GM12878 (cell line): ENCODE measurements around the gene REM1. TPM values are rescaled to one million over a fixed set of nuclear protein-coding genes. Genes with fewer than 3 reads are reported as not detected.

Experiments used
- ATAC-seq: fragments of 200-7000 bp; cut with Tn5 transposase; 3 replicates; pipeline ENCODE4 v1.9.1; 2020; ENCODE audit warnings: mild to moderate bottlenecking, moderate library complexity
- BruUV-seq: library from RNA; stranded (reverse); fragments of 400-500 nt; replicated peaks from 2 replicates; lab custom pipeline; 2021; lab: Mats Ljungman, UMichigan
- CTCF ChIA-PET: fragments of 300-600 bp; sonication (Branson Sonifier 250); formaldehyde crosslinking; extraction: SDS; loops from one replicate; lab custom pipeline; 2021; ENCODE audit warnings: inconsistent platforms; lab: Yijun Ruan, JAX
- POLR2A ChIA-PET: fragments of 350-600 bp; formaldehyde crosslinking; extraction: SDS; loops from one replicate; lab custom pipeline; 2021; ENCODE audit warnings: inconsistent platforms; lab: Charles Lee
- RAD21 ChIA-PET: fragments of 300-600 bp; sonication (Branson Sonifier 250); formaldehyde crosslinking; loops from one replicate; lab custom pipeline; 2023; ENCODE audit warnings: antibody characterized with exemption; ENCODE audit not compliant: unreplicated experiment; lab: Charles Lee
- SMC1A ChIA-PET: fragments of 300-600 bp; sonication (Branson Sonifier 250); formaldehyde crosslinking; loops from one replicate; lab custom pipeline; 2023; ENCODE audit not compliant: unreplicated experiment, uncharacterized antibody; lab: Charles Lee
- DNase-seq: peaks from one replicate; pipeline ENCODE4 v3.0.0-alpha.2; 2011; ENCODE audit warnings: low read depth, low spot score
- FAIRE-seq: peaks from 3 replicates; lab custom pipeline; 2011; peaks lifted over from hg19 to GRCh38; lab: Jason Lieb, UNC
- H2AFZ ChIP-seq: 2 replicates; pipeline ENCODE4 v1.6.0; 2011; ENCODE audit warnings: low read depth, low read length, control low read depth; ENCODE audit not compliant: control insufficient read depth
- H3K27ac ChIP-seq: 2 replicates; pipeline ENCODE4 v1.5.1; 2011; ENCODE audit warnings: control low read depth; ENCODE audit not compliant: control insufficient read depth, insufficient read depth
- H3K27me3 ChIP-seq, 2 experiments: replicated peaks in 1 of 2; 2 replicates each; pipeline versions ENCODE4 v1.6.0 to v1.6.1; 2011; ENCODE audit warnings: low read length in 1 of 2; ENCODE audit not compliant: control insufficient read depth in 2 of 2, insufficient read depth in 2 of 2
- H3K36me3 ChIP-seq, 2 experiments: 2 replicates each; pipeline ENCODE4 v1.5.1; 2011; ENCODE audit warnings: low read length in 1 of 2; ENCODE audit not compliant: control insufficient read depth in 2 of 2, insufficient read depth in 2 of 2
- H3K4me1 ChIP-seq: 2 replicates; pipeline ENCODE4 v1.6.1; 2011; ENCODE audit warnings: mild to moderate bottlenecking, low read length, moderate library complexity, mixed read lengths; ENCODE audit not compliant: control insufficient read depth, insufficient read depth
- H3K4me2 ChIP-seq: 2 replicates; pipeline ENCODE4 v1.6.0; 2011; ENCODE audit warnings: control low read depth; ENCODE audit not compliant: control insufficient read depth, insufficient read depth
- H3K4me3 ChIP-seq: fragments of 200-600 bp; sonication (generic); 2 replicates; pipeline ENCODE4 v1.5.1; 2016
- H3K79me2 ChIP-seq: 2 replicates; pipeline ENCODE4 v1.6.0; 2011; ENCODE audit warnings: low read length; ENCODE audit not compliant: control insufficient read depth, insufficient read depth
- H3K9ac ChIP-seq: 2 replicates; pipeline ENCODE4 v1.8.0; 2011; ENCODE audit warnings: low read length, control low read depth, mixed read lengths; ENCODE audit not compliant: control insufficient read depth, insufficient read depth
- H3K9me3 ChIP-seq: replicated peaks from 3 replicates; pipeline ENCODE4 v1.5.1; 2011; ENCODE audit warnings: mild to moderate bottlenecking, low read length; ENCODE audit not compliant: control insufficient read depth, insufficient read depth
- H4K20me1 ChIP-seq: 2 replicates; pipeline ENCODE4 v1.6.0; 2011; ENCODE audit not compliant: control insufficient read depth, insufficient read depth
- BACH1 ChIP-seq: fragments of 450-650 bp; IDR thresholded peaks from 2 replicates; pipeline ENCODE4 v1.6.1; 2017; ENCODE audit warnings: mild to moderate bottlenecking, borderline replicate concordance
- ETV6 ChIP-seq, 2 experiments: fragments of 450-650 bp in 1 of 2; IDR thresholded peaks in 1 of 2; conservative IDR thresholded peaks in 1 of 2; 2 replicates each; pipeline ENCODE4 v1.6.1; 2014; ENCODE audit warnings: antibody characterized with exemption in 1 of 2, borderline replicate concordance in 1 of 2, low read depth in 1 of 2, mild to moderate bottlenecking in 1 of 2, moderate library complexity in 1 of 2
- GATAD2B ChIP-seq: fragments of 450-650 bp; conservative IDR thresholded peaks from 2 replicates; pipeline ENCODE4 v1.6.1; 2017; ENCODE audit warnings: low read depth, mild to moderate bottlenecking, moderate library complexity
- HDAC2 ChIP-seq: fragments of 200-600 bp; sonication (generic); IDR thresholded peaks from 2 replicates; pipeline ENCODE4 v1.6.1; 2017
- HDGF ChIP-seq: fragments of 450-650 bp; IDR thresholded peaks from 2 replicates; pipeline ENCODE4 v1.6.1; 2016; ENCODE audit warnings: antibody characterized with exemption
- LARP7 ChIP-seq: fragments of 450-650 bp; IDR thresholded peaks from 2 replicates; pipeline ENCODE4 v1.6.1; 2017; ENCODE audit warnings: mild to moderate bottlenecking
- NR2C2 ChIP-seq: IDR thresholded peaks from 2 replicates; pipeline ENCODE4 v1.6.1; 2011; ENCODE audit warnings: borderline replicate concordance, low read depth; ENCODE audit not compliant: control insufficient read depth, insufficient read length
- PAX8 ChIP-seq: fragments of 450-650 bp; IDR thresholded peaks from 2 replicates; pipeline ENCODE4 v1.6.1; 2017; ENCODE audit warnings: mild to moderate bottlenecking, moderate library complexity
- RCOR1 ChIP-seq: conservative IDR thresholded peaks from 2 replicates; pipeline ENCODE4 v1.6.1; 2012; ENCODE audit warnings: low read depth, low read length, improper control_type of control experiment
- SRF ChIP-seq, 2 experiments: IDR thresholded peaks; 2 replicates each; pipeline ENCODE4 v1.6.1; 2011; ENCODE audit warnings: low read depth in 2 of 2, low read length in 2 of 2, mild to moderate bottlenecking in 1 of 2, moderate library complexity in 1 of 2
- TCF12 ChIP-seq: IDR thresholded peaks from 2 replicates; pipeline ENCODE4 v1.6.1; 2011; ENCODE audit warnings: low read depth, mild to moderate bottlenecking, low read length
- ZNF274 ChIP-seq: IDR thresholded peaks from one replicate; pipeline ENCODE4 v1.8.0; 2011; ENCODE audit not compliant: insufficient read length, insufficient read depth
- WGBS: methylation state at CpG from one replicate; pipeline ENCODE4 v1.1.6; 2016; ENCODE audit warnings: low lambda C conversion rate; ENCODE audit not compliant: insufficient replicate concordance, insufficient coverage; ENCODE audit errors: missing lambda C conversion rate; 5-methylcytosine and 5-hydroxymethylcytosine counted together
- in situ Hi-C: fragments of 300-500 bp; cut with MboI; formaldehyde crosslinking; loops from 9 replicates; pipeline ENCODE4 v1.14.3; 2018; ENCODE audit warnings: mixed read lengths
- intact Hi-C: fragments of 100-400 bp; cut with micrococcal nuclease; formaldehyde crosslinking; loops from one replicate; pipeline ENCODE4 v1.14.2; 2022; ENCODE audit not compliant: unreplicated experiment
- polyA plus RNA-seq, 11 experiments: library from polyadenylated mRNA; depleted of rRNA in 4 of 11; unstranded in 6 of 11; stranded (reverse) in 5 of 11; fragments of >200 nt; fragmentation: Nextera tagmentation in 4 of 11; fragmentation: Illumina TruSeq in 1 of 11; extraction: Ambion mirVana in 4 of 11; extraction: Trizol in 1 of 11; gene quantifications; 1 replicate in 1 of 11; 2 replicates in 10 of 11; pipeline versions ENCODE4 v1.2.1 to v1.2.3, GENCODE V29; 2011 to 2016; ENCODE audit warnings: inconsistent platforms in 2 of 11, missing spikeins in 2 of 11, low read depth in 1 of 11
- total RNA-seq, 4 experiments: library from RNA; depleted of rRNA in 3 of 4; stranded (reverse); fragments of >200 nt in 3 of 4; fragmentation: Illumina TruSeq in 1 of 4; extraction: Trizol in 1 of 4; gene quantifications; 2 replicates each; pipeline versions ENCODE4 v1.2.1 to v1.2.3, GENCODE V29; 2013 to 2021
- TF ChIP-seq, protein P1 (sequence below): fragments of 450-650 bp; IDR thresholded peaks from 2 replicates; pipeline ENCODE4 v1.6.1; 2016; ENCODE audit warnings: mild to moderate bottlenecking

The REM1 gene
- total and polyA plus RNA-seq, 10 of the 15 experiments (the other 5 are each of a cell fraction or from before 2014, with no cell fraction given): not detected

DNA sequence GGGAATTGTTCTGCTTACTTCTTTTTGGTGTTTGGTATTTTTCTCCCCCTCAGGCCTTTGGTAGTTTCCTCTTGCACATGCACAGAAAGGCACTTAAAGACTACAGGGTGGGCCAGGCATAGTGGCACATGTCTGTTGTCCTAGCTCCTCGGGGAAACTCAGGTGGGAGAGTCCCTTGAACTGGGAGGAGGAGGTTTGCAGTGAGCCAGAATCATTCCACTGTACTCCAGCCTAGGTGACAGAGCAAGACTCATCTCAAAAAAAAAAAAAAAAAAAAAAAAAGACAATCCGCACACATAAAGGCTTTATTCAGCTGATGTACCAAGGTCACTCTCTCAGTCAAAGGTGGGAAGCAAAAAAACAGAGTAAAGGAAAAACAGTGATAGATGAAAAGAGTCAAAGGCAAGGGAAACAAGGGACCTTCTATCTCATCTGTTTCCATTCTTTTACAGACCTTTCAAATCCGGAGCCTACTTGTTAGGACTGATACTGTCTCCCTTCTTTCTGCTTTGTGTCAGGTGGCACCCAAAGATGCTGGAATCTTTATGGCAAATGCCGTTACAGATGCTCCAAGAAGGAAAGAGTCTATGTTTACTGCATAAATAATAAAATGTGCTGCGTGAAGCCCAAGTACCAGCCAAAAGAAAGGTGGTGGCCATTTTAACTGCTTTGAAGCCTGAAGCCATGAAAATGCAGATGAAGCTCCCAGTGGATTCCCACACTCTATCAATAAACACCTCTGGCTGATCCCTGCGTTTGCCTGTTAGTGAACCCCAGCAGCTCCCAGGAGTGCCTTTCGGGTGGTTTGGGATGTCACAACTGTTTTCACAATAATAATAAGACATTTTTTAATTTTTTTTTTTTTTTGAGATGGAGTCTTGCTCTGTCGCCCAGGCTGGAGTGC lies 25.3 kb upstream of the REM1 start:
- POLR2A ChIA-PET: no interaction called here
- ATAC-seq: no peak
- in situ Hi-C loops: no loop called here
- no TSS peak for BruUV-seq
- Histone ChIP-seq H3K4me2 (no peak overlapping the region), H3K9me3 (no peaks in the 10 kb centered on the region), H3K27ac (no peak overlapping the region), H2AFZ (no peak overlapping the region), H3K79me2 (no peaks in the 10 kb centered on the region), H3K27me3 (no peaks in the 10 kb centered on the region)
- no peak for FAIRE-seq
- no peak for DNase-seq
- intact Hi-C loops: no loop called here
- no peak for TF ChIP-seq TCF12
- TF ChIP-seq, all 136 proteins: peak for 0
- Histone ChIP-seq H4K20me1 (no peaks in the 10 kb centered on the region), H3K4me3 (no peak overlapping the region), H3K36me3 (no peaks in the 10 kb centered on the region), H3K9ac (no peak overlapping the region), H3K4me1 (no peaks in the 10 kb centered on the region)
- 28% methylated on average over 8 of the region's 8 CpGs for WGBS
- ChIA-PET CTCF (interaction anchor here (1.0 to 1.5 kb wide), 3 partner anchors 11 to 53 kb away, joined by 3 to 9 read pairs (median 4); no protein-coding TSS in a partner anchor), SMC1A (no interaction called here), RAD21 (no interaction called here)

DNA sequence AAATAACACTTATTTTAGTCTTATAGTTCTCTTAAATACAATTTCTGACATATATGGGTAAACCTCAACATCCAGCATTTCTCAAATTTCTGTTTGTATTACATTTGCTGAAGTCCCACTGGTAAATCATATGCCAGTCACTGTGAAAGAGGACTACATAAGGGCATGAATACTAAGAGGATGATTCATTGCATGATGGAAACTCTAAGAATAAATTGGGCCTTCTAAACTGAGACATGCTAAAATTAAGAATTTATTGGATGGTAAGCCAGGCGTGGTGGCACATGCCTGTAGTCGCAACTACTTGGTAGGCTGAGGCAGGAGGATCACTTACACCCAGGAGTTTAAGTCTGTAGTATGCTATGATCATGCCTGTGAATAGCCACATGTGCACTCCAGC lies 22.5 kb upstream of the REM1 start:
- 18% methylated on average over 2 of the region's 2 CpGs for WGBS
- no peak for ATAC-seq
- intact Hi-C loops (no loop called here), in situ Hi-C loops (no loop called here)
- Histone ChIP-seq H3K79me2 (no peaks in the 10 kb centered on the region), H3K4me3 (no peak overlapping the region), H2AFZ (no peak overlapping the region), H4K20me1 (no peaks in the 10 kb centered on the region), H3K9ac (no peak overlapping the region), H3K36me3 (no peaks in the 10 kb centered on the region), H3K4me2 (no peak overlapping the region), H3K9me3 (no peaks in the 10 kb centered on the region), H3K4me1 (no peaks in the 10 kb centered on the region), H3K27me3 (no peaks in the 10 kb centered on the region), H3K27ac (no peak overlapping the region)
- no peak for DNase-seq
- SMC1A ChIA-PET: no interaction called here
- CTCF ChIA-PET: no interaction called here
- RAD21 ChIA-PET: no interaction called here
- BruUV-seq: no TSS peak
- FAIRE-seq: no peak
- POLR2A ChIA-PET: no interaction called here
- TF ChIP-seq HDGF (no peak), ETV6 (conservative IDR thresholded peaks at IDR 0.05 in 1 of 2, IDR thresholded peaks at IDR 0.05 in 1 of 2; ENCODE audit: borderline replicate concordance in 1 of 2, low read depth in 1 of 2) (no peak), GATAD2B (no peak), ZNF274 (no peak), LARP7 (no peak), SRF (IDR thresholded peaks at IDR 0.05; ENCODE audit: low read depth in 2 of 2, low read length in 2 of 2) (no peak), PAX8 (no peak), HDAC2 (no peak), NR2C2 (no peak), BACH1 (no peak), RCOR1 (no peak)
- TF ChIP-seq, protein P1, sequence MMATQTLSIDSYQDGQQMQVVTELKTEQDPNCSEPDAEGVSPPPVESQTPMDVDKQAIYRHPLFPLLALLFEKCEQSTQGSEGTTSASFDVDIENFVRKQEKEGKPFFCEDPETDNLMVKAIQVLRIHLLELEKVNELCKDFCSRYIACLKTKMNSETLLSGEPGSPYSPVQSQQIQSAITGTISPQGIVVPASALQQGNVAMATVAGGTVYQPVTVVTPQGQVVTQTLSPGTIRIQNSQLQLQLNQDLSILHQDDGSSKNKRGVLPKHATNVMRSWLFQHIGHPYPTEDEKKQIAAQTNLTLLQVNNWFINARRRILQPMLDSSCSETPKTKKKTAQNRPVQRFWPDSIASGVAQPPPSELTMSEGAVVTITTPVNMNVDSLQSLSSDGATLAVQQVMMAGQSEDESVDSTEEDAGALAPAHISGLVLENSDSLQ: no peak
